Activated naive CD8-positive, alpha-beta T cell treated with anti-CD3 and anti-CD28 coated beads, Interleukin-2, amount 10 ng/mL, durations not matched to agents 7 days and 5 days (primary cell): ENCODE measurements around the gene LRRC73. TPM values are rescaled to one million over a fixed set of nuclear protein-coding genes. Genes with fewer than 3 reads are reported as not detected.
A peak's percentile ranks its signal among the peaks of the same experiment; 100 is the strongest.

Experiments used
- ATAC-seq: fragments of 150-1000 bp; cut with Tn5 transposase; one replicate; pipeline ENCODE4 v1.10.0; 2021; ENCODE audit warnings: low read depth, moderate library complexity
- POLR2A ChIA-PET: fragments of 350-600 bp; sonication (Branson Sonifier 250); formaldehyde crosslinking; loops from one replicate; lab custom pipeline; 2021; ENCODE audit warnings: antibody characterized with exemption; lab: Charles Lee
- DNase-seq: peaks from one replicate; pipeline ENCODE4 v3.0.0; 2021
- H3K27ac Mint-ChIP-seq: one replicate; pipeline ENCODE4 v1.8.0; 2022; ENCODE audit warnings: mild to moderate bottlenecking, mixed read lengths
- H3K27me3 Mint-ChIP-seq: one replicate; pipeline ENCODE4 v1.8.0; 2022; ENCODE audit warnings: mild to moderate bottlenecking, moderate library complexity, mixed read lengths
- H3K36me3 Mint-ChIP-seq: one replicate; pipeline ENCODE4 v1.8.0; 2021; ENCODE audit warnings: mild to moderate bottlenecking, mixed read lengths
- H3K4me1 Mint-ChIP-seq: one replicate; pipeline ENCODE4 v1.8.0; 2021; ENCODE audit warnings: mixed read lengths
- H3K4me3 Mint-ChIP-seq: one replicate; pipeline ENCODE4 v1.8.0; 2022; ENCODE audit warnings: mild to moderate bottlenecking, moderate library complexity, mixed read lengths
- H3K9me3 Mint-ChIP-seq: one replicate; pipeline ENCODE4 v1.8.0; 2021; ENCODE audit warnings: mixed read lengths
- total RNA-seq, 2 experiments: library from RNA; stranded (reverse); gene quantifications; one replicate each; pipeline ENCODE4 v1.2.3, GENCODE V29; 2021

The LRRC73 gene
- total RNA-seq, 2 experiments from 2014 or later = 0.33 to 0.37 TPM

GRCh38 chr6:43522547-43523261 is 12.6 kb upstream of the LRRC73 start:
- Mint-ChIP-seq H3K27me3 (no peaks in the 10 kb centered on the region), H3K4me3 (no peak overlapping the region), H3K36me3 (peaks cover 20% of the 10 kb centered on the region), H3K4me1 (no peaks in the 10 kb centered on the region), H3K27ac (no peak overlapping the region), H3K9me3 (no peaks in the 10 kb centered on the region)
- DNase-seq (no peak), ATAC-seq (no peak)
- POLR2A ChIA-PET = no interaction called here

GRCh38 chr6:43521836-43522235 is 11.7 kb upstream of the LRRC73 start:
- POLR2A ChIA-PET = no interaction called here
- Mint-ChIP-seq H3K9me3 (no peaks in the 10 kb centered on the region), H3K4me3 (no peak overlapping the region), H3K4me1 (no peaks in the 10 kb centered on the region), H3K27ac (no peak overlapping the region), H3K27me3 (no peaks in the 10 kb centered on the region), H3K36me3 (peaks cover 13% of the 10 kb centered on the region)
- no peak for ATAC-seq
- no peak for DNase-seq

DNA sequence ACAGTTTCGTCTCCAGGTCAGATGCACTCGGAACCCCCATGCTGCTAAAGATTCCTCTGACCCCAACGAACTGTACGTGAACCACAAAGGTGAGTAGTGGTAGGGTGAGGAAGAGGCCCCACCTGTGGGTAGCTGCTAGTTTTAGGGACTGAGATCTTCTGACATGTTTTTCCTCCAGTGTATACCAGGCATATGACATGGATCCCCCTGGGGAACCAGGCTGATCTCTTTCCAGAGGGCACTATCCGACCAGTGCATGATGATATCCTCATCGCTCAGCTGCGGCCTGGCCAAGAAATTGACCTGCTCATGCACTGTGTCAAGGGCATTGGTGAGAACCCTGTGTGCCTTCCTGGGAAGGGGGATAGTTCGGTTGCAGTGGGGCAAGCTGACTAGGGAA is 10.0 kb upstream of the LRRC73 start:
- peaks cover 9% of the 10 kb centered on the region for H3K4me1 Mint-ChIP-seq
- no peak overlapping the region for H3K4me3 Mint-ChIP-seq
- no peaks in the 10 kb centered on the region for H3K27me3 Mint-ChIP-seq
- H3K27ac Mint-ChIP-seq = peak overlapping the region; percentile 22
- POLR2A ChIA-PET = no interaction called here
- H3K36me3 Mint-ChIP-seq = peaks cover 12% of the 10 kb centered on the region
- ATAC-seq (no peak), DNase-seq (no peak)
- no peaks in the 10 kb centered on the region for H3K9me3 Mint-ChIP-seq

- no peaks in the 10 kb centered on the region for H3K9me3 Mint-ChIP-seq
- no peak overlapping the region for H3K4me3 Mint-ChIP-seq
- no peak for DNase-seq
- H3K4me1 Mint-ChIP-seq = peaks cover 17% of the 10 kb centered on the region
- H3K27me3 Mint-ChIP-seq = no peaks in the 10 kb centered on the region
- H3K36me3 Mint-ChIP-seq = peaks cover 10% of the 10 kb centered on the region
- ATAC-seq = peak; percentile 3
- POLR2A ChIA-PET = interaction anchor here (1.2 to 2.9 kb wide), 4 partner anchors 11 to 148 kb away, joined by 4 to 19 read pairs (median 8); partner anchors contain the start of genes GTPBP2 and ZNF318
- no peak overlapping the region for H3K27ac Mint-ChIP-seq
These were observed 7.6 kb upstream of the LRRC73 start for GRCh38 chr6:43517505-43518357.

- Mint-ChIP-seq H3K4me3 (no peak within 1 kb of the TSS), H3K4me1 (peaks cover 17% of the 10 kb centered on the region), H3K9me3 (no peaks in the 10 kb centered on the region), H3K36me3 (peaks cover 10% of the 10 kb centered on the region), H3K27me3 (no peaks in the 10 kb centered on the region), H3K27ac (no peak within 1 kb of the TSS)
- ATAC-seq (peak; percentile 95), DNase-seq (peak; percentile 91)
- POLR2A ChIA-PET = interaction anchor here (0.7 to 2.9 kb wide), 8 partner anchors 10 to 735 kb away, joined by 3 to 19 read pairs (median 4); partner anchors contain the start of genes BICRAL, GTPBP2, POLH and XPO5
These were observed 6.8 kb upstream of the LRRC73 start, which contains the start of the genes POLR1C and YIPF3 for GRCh38 chr6:43516697-43517504. Gene POLR1C, plus strand, starts transcription at chr6:43517089. Its CDS starts 21 bp downstream, at chr6:43517110. Gene YIPF3, minus strand, starts transcription at chr6:43516926. Its CDS starts 119 bp downstream, at chr6:43516807.

- Mint-ChIP-seq H3K36me3 (peaks cover 13% of the 10 kb centered on the region), H3K4me3 (no peak overlapping the region), H3K27ac (no peak overlapping the region), H3K9me3 (no peaks in the 10 kb centered on the region), H3K27me3 (no peaks in the 10 kb centered on the region), H3K4me1 (peaks cover 17% of the 10 kb centered on the region)
- DNase-seq = no peak
- POLR2A ChIA-PET = interaction anchor here (0.9 to 2.9 kb wide), 6 partner anchors 9 to 734 kb away, joined by 4 to 19 read pairs (median 5); partner anchors contain the start of genes BICRAL, GTPBP2, POLH and XPO5
- no peak for ATAC-seq
These were observed 6.2 kb upstream of the LRRC73 start for GRCh38 chr6:43516367-43516696.

DNA sequence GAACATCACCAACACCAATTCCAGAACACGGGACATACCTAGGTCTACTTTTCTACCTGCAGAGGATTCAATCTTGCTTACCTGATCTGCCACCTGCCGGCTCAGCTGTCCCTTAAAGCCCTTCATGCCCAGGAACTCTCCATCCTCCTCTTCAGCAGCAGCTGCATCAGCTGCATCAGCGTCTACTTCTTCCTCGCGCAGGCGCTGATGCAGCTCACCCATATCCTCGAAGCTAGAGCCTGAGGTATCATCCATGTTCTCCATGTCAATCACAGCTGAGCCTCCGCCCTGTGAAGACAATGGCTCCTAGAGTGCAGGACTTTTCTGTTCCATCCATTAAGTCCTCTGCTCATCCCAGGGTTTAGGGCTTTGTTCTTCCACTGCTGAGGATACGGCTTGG is 5.7 kb upstream of the LRRC73 start:
- H3K9me3 Mint-ChIP-seq = no peaks in the 10 kb centered on the region
- peaks cover 17% of the 10 kb centered on the region for H3K36me3 Mint-ChIP-seq
- H3K27me3 Mint-ChIP-seq = no peaks in the 10 kb centered on the region
- ATAC-seq = no peak
- POLR2A ChIA-PET = interaction anchor here (0.9 to 2.9 kb wide), 2 partner anchors 9 to 733 kb away, joined by 4 to 19 read pairs; partner anchors contain the start of gene BICRAL
- H3K4me3 Mint-ChIP-seq = no peak overlapping the region
- H3K27ac Mint-ChIP-seq = no peak overlapping the region
- peaks cover 17% of the 10 kb centered on the region for H3K4me1 Mint-ChIP-seq
- DNase-seq = no peak

DNA sequence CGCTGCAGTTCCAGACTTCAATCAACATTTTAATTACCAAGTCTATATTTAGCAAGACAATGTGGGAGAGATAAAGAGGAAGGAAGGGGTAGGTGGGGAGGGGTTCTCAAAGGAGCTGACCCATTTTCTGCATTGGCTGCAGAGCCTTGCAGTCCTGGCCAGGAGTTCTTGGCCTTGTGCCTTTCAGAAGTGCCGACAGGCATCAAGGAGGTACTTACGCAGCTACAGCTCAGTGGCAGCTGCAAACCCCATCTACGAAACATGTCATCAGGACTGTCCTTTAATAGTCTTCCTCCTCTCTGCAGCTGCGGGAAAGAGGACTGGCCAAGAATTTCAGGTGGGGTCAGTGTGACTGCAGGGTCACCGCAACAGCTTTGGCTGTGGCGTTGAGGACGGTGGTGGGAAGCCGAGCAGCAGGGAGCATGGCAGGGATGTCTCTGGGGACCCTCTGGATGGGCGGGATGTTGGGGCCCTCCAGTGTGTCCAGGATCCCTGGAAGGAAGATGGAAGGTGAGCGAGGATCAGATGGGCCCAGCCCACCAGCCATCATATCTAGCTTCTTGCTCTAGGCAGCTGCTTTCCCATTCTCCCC is 1.8 kb upstream of the LRRC73 start:
- H3K4me3 Mint-ChIP-seq = no peak overlapping the region

DNA sequence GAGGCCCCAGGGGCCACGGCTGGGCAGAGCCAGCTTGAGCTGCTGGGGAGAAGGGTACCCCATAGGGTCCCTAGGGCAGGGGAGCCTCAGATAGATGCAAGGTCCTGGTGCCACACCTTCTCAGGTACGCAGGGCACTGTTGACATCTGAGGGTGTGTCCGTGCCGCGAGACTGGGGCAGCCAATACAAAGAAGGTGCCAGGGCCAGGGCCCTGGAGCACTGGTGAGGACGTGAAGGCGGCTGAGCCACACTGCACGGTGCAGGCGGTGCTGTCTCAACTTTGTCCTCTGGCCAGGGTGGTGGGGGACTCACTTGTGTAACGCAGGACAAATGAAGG is 649 bp upstream of the LRRC73 start:
- Mint-ChIP-seq H3K9me3 (no peaks in the 10 kb centered on the region), H3K36me3 (peaks cover 19% of the 10 kb centered on the region), H3K27ac (no peak overlapping the region)

More for the DNA sequence above, 1.8 kb upstream of the LRRC73 start:
- Mint-ChIP-seq H3K9me3 (no peaks in the 10 kb centered on the region), H3K27ac (no peak overlapping the region), H3K4me1 (peaks cover 21% of the 10 kb centered on the region), H3K36me3 (peaks cover 19% of the 10 kb centered on the region), H3K27me3 (peaks cover 18% of the 10 kb centered on the region)
- POLR2A ChIA-PET = interaction anchor here (0.6 kb wide), 2 partner anchors 18 to 284 kb away, joined by 3 read pairs; no protein-coding TSS in a partner anchor
- DNase-seq (no peak), ATAC-seq (no peak)

GRCh38 chr6:43509142-43509983 is 783 bp downstream of the LRRC73 start:
- Mint-ChIP-seq H3K4me3 (peak overlapping the region; percentile 86), H3K27ac (no peak overlapping the region), H3K27me3 (peaks cover 18% of the 10 kb centered on the region), H3K36me3 (peaks cover 15% of the 10 kb centered on the region), H3K4me1 (peaks cover 11% of the 10 kb centered on the region), H3K9me3 (no peaks in the 10 kb centered on the region)
- POLR2A ChIA-PET = interaction anchor here (0.6 to 1.2 kb wide), 5 partner anchors 11 to 285 kb away, joined by 3 to 5 read pairs (median 3); partner anchors contain the start of gene DNPH1
- DNase-seq = peak; percentile 42
- peak; percentile 2 for ATAC-seq

More for the DNA sequence above, 649 bp upstream of the LRRC73 start:
- POLR2A ChIA-PET = interaction anchor here (0.7 kb wide), 1 partner anchor 162 kb away, joined by 3 read pairs; no protein-coding TSS in a partner anchor
- no peak for ATAC-seq
- peaks cover 18% of the 10 kb centered on the region for H3K27me3 Mint-ChIP-seq
- peaks cover 18% of the 10 kb centered on the region for H3K4me1 Mint-ChIP-seq
- DNase-seq = no peak
- no peak overlapping the region for H3K4me3 Mint-ChIP-seq

GRCh38 chr6:43508481-43509141 is 1.5 kb downstream of the LRRC73 start:
- POLR2A ChIA-PET = interaction anchor here (1.9 to 3.4 kb wide), 2 partner anchors 8 to 31 kb away, joined by 12 to 19 read pairs; partner anchors contain the start of genes POLR1C, TJAP1 and YIPF3
- DNase-seq (no peak), ATAC-seq (no peak)
- Mint-ChIP-seq H3K4me1 (peaks cover 11% of the 10 kb centered on the region), H3K4me3 (peak overlapping the region; percentile 86), H3K9me3 (no peaks in the 10 kb centered on the region), H3K27ac (no peak overlapping the region), H3K27me3 (peaks cover 18% of the 10 kb centered on the region), H3K36me3 (peaks cover 18% of the 10 kb centered on the region)
